ENCODE measurements around the gene INPP4A. TPM values are rescaled to one million over a fixed set of nuclear protein-coding genes. Genes with fewer than 3 reads are reported as not detected.

INPP4A gene
- polyA plus RNA-seq, 1 experiment, result 12.9 TPM

GRCh38 chr2:98453083-98453482 is 8.4 kb downstream of the INPP4A start:
- no peak overlapping the region for H3K27ac ChIP-seq (ENCODE audit: low read depth, low read length)
- POLR2A ChIA-PET, result no interaction called here

GRCh38 chr2:98453531-98453930 is 8.9 kb downstream of the INPP4A start:
- POLR2A ChIA-PET, result no interaction called here

More at GRCh38 chr2:98453083-98453482, 8.4 kb downstream of the INPP4A start:
- CTCF ChIA-PET, result no interaction called here
- TF ChIP-seq CTCF (IDR thresholded peaks at IDR 0.05; ENCODE audit: low read depth, low read length), result no peak
- DNase-seq (ENCODE audit: low read depth, low spot score), result no peak
- Histone ChIP-seq H3K9me3 (ENCODE audit: control insufficient read depth, insufficient read depth, low read length) (no peaks in the 10 kb centered on the region), H3K27me3 (ENCODE audit: control insufficient read depth, insufficient read depth, low read length) (no peaks in the 10 kb centered on the region), H3K4me3 (ENCODE audit: low read depth, low read length) (no peak overlapping the region)

GRCh38 chr2:98454073-98454472 is 9.4 kb downstream of the INPP4A start:
- POLR2A ChIA-PET, result no interaction called here
- Histone ChIP-seq H3K27ac (ENCODE audit: low read depth, low read length) (peak overlapping the region; percentile 22), H3K9me3 (ENCODE audit: control insufficient read depth, insufficient read depth, low read length) (no peaks in the 10 kb centered on the region), H3K27me3 (ENCODE audit: control insufficient read depth, insufficient read depth, low read length) (no peaks in the 10 kb centered on the region), H3K4me3 (ENCODE audit: low read depth, low read length) (no peak overlapping the region)
- CTCF ChIA-PET, result interaction anchor here (0.6 kb wide), 1 partner anchor 13 kb away, joined by 4 read pairs; no protein-coding TSS in a partner anchor
- DNase-seq (ENCODE audit: low read depth, low spot score), result no peak
- TF ChIP-seq CTCF (IDR thresholded peaks at IDR 0.05; ENCODE audit: low read depth, low read length), result no peak

More at GRCh38 chr2:98453531-98453930, 8.9 kb downstream of the INPP4A start:
- H3K4me3 ChIP-seq (ENCODE audit: low read depth, low read length), result no peak overlapping the region
- H3K9me3 ChIP-seq (ENCODE audit: control insufficient read depth, insufficient read depth, low read length), result no peaks in the 10 kb centered on the region
- no peak for TF ChIP-seq CTCF (IDR thresholded peaks at IDR 0.05; ENCODE audit: low read depth, low read length)
- no peaks in the 10 kb centered on the region for H3K27me3 ChIP-seq (ENCODE audit: control insufficient read depth, insufficient read depth, low read length)
- CTCF ChIA-PET, result no interaction called here
- no peak for DNase-seq (ENCODE audit: low read depth, low spot score)
- H3K27ac ChIP-seq (ENCODE audit: low read depth, low read length), result no peak overlapping the region

DNA sequence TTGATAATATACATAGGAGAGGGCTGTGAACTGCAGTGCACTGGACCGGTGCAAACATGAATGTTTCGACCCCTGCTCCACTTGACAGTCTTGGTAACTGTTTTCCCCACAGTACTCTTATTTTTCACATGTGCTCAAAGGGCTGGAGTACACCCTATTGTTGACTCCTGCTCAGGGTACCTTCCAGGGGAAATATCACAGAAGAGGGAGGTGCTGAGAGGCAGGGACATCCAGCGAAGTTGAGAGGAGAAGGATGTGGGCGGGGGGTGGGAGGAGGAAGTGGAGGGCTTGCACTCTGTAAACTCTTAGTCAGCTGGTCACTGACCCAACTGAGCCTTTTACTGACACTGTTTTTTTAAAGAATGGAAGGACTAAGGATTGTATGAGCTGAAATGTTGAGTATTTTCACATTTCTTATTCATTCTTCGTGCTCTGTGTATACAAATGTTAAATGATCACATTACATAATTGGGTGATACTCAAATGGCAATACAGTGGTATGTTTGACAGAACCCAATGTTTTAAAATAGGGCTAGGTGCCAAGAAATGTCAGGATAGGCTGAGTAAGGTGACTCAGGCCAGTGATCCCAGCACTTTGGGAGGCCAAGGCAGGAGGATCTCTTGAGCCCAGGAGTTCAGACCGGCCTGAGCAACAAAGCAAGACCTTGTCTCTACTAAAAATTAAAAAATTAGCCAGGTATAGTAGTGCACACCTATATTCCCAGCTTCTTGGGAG is 10.0 kb downstream of the INPP4A start:
- no peaks in the 10 kb centered on the region for H3K27me3 ChIP-seq (ENCODE audit: control insufficient read depth, insufficient read depth, low read length)
- no peak for TF ChIP-seq CTCF (IDR thresholded peaks at IDR 0.05; ENCODE audit: low read depth, low read length)
- DNase-seq (ENCODE audit: low read depth, low spot score), result no peak
- H3K9me3 ChIP-seq (ENCODE audit: control insufficient read depth, insufficient read depth, low read length), result no peaks in the 10 kb centered on the region
- H3K27ac ChIP-seq (ENCODE audit: low read depth, low read length), result peak overlapping the region; percentile 22
- ChIA-PET CTCF (interaction anchor here (0.6 kb wide), 1 partner anchor 12 kb away, joined by 4 read pairs; no protein-coding TSS in a partner anchor), POLR2A (no interaction called here)
- H3K4me3 ChIP-seq (ENCODE audit: low read depth, low read length), result no peak overlapping the region

- ChIA-PET POLR2A (no interaction called here), CTCF (no interaction called here)
- Histone ChIP-seq H3K27ac (ENCODE audit: low read depth, low read length) (peak overlapping the region; percentile 22), H3K4me3 (ENCODE audit: low read depth, low read length) (no peak overlapping the region), H3K9me3 (ENCODE audit: control insufficient read depth, insufficient read depth, low read length) (no peaks in the 10 kb centered on the region), H3K27me3 (ENCODE audit: control insufficient read depth, insufficient read depth, low read length) (no peaks in the 10 kb centered on the region)
- TF ChIP-seq CTCF (IDR thresholded peaks at IDR 0.05; ENCODE audit: low read depth, low read length), result no peak
- no peak for DNase-seq (ENCODE audit: low read depth, low spot score)
Measured at GRCh38 chr2:98455494-98455976, 10.9 kb downstream of the INPP4A start.

Measured in AG04450 (cell line).